Spleen (tissue), 7 donors: Measurements from ENCODE around the gene HERC5.

Experiments used
- POLR2A ChIP-seq, 3 donors: fragments of 450-650 bp; IDR thresholded peaks; one replicate each; pipeline ENCODE4 v1.5.1; 2017; ENCODE audit warnings: antibody characterized with exemption in 3 of 3, mild to moderate bottlenecking in 1 of 3
- TF ChIP-seq, protein P1 (sequence below), 11 experiments: fragments of 200-600 bp in 7 of 11; fragments of 450-650 bp in 4 of 11; sonication (generic) in 4 of 11; IDR thresholded peaks in 8 of 11; conservative IDR thresholded peaks in 3 of 11; 1 replicate in 7 of 11; 2 replicates in 4 of 11; pipeline versions ENCODE4 v1.4.0 to v1.8.0; 2016 to 2021; ENCODE audit warnings: antibody characterized with exemption in 11 of 11, inconsistent platforms in 4 of 11, mild to moderate bottlenecking in 1 of 11
- donor health status: DM: no; HTN: no; CAD: no; lungs with moderate emphysema.
- donor health status: DM: no; HTN: no; CAD: no.
- donor health status: DM: no; HTN: no; CAD: no.

DNA sequence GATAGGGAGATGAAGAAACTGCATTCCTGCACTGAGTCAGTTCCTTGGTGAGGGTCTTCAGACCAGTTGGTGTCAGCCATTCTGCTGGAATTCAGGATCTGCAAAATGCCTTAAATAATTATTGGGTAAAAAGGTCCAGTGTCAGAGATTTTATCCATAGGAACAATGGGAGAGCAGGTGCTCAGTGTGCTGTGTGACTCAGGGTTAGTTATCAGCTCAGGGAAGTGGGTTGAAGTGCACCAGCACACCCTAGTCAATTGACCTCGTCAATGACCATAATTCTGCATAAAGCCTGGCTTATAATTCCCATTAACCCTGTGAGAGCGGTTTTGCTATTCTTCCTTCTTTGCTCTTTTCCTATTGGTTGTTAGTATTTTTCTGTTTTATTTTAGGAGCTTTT is 40.9 kb upstream of the HERC5 start:
- TF ChIP-seq, protein P1, sequence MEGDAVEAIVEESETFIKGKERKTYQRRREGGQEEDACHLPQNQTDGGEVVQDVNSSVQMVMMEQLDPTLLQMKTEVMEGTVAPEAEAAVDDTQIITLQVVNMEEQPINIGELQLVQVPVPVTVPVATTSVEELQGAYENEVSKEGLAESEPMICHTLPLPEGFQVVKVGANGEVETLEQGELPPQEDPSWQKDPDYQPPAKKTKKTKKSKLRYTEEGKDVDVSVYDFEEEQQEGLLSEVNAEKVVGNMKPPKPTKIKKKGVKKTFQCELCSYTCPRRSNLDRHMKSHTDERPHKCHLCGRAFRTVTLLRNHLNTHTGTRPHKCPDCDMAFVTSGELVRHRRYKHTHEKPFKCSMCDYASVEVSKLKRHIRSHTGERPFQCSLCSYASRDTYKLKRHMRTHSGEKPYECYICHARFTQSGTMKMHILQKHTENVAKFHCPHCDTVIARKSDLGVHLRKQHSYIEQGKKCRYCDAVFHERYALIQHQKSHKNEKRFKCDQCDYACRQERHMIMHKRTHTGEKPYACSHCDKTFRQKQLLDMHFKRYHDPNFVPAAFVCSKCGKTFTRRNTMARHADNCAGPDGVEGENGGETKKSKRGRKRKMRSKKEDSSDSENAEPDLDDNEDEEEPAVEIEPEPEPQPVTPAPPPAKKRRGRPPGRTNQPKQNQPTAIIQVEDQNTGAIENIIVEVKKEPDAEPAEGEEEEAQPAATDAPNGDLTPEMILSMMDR (IDR thresholded peaks at IDR 0.05 in 8 of 11, conservative IDR thresholded peaks at IDR 0.05 in 3 of 11) = no peak
- TF ChIP-seq POLR2A (IDR thresholded peaks at IDR 0.05) = no peak
